Cardiac septum (tissue), 1 donor: ENCODE data around the gene DGAT2. TPM values are rescaled to one million over a fixed set of nuclear protein-coding genes. Genes with fewer than 3 reads are reported as not detected.

Experiments
- DNase-seq: peaks from one replicate; pipeline ENCODE4 v3.0.0-alpha.2; 2020; ENCODE audit warnings: low spot score
- intact Hi-C: fragments of 100-400 bp; cut with DNase I; formaldehyde crosslinking; loops from one replicate; pipeline ENCODE4 v1.14.0; 2022
- total RNA-seq: library from RNA; stranded (reverse); fragmentation: NEBNext Ultra II Directional; extraction: Animal tissue kit (Norgen Biotek cat#: 25700); gene quantifications from one replicate; pipeline ENCODE4 v1.2.1, GENCODE V29; 2021
- donor health status: DM: no; HTN: no; CAD: no.

Gene DGAT2
- total RNA-seq, 1 donor from 2014 or later: 10.3 TPM

DNA sequence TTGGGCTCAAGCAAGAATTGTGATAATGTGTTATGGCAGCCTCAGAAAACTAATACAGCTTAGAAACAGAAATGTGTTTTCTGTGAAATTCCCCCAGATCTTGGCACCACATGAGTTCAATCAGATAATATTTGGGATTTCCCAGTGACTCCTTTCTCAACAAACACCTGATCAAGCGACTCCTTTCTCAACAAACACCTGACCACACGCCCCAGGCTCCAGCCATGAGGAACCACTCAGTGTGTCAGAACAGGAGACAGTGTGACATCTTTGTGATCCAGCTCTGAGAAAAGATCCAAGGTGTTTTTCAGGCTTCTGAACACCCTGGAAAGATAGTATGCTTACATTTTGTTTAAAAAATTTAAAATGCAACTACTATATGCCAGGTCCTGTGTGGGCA, 44.5 kb downstream of the DGAT2 start:
- DNase-seq: no peak
- intact Hi-C loops: no loop called here

GRCh38 chr11:75813622-75814039, 45.1 kb downstream of the DGAT2 start:
- intact Hi-C loops: no loop called here
- DNase-seq: no peak

DNA sequence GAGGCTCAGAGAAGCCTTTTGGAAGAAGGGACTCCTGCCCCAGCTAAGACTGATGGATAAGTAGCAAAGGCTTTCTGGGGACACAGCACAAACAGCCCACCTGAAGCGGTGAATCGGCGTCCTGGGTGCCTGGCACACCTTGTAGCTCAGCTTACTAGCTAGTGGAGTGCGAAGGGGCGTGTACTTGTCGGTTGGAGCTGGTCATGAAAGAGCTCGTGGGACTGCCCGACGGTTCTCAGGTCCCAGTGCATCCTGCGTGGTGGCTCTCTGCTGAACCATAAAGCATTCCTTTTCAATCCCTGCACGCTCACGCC, 45.7 kb downstream of the DGAT2 start:
- intact Hi-C loops: no loop called here
- no peak for DNase-seq

- DNase-seq: peak; percentile 99
- intact Hi-C loops: no loop called here
Observed at GRCh38 chr11:75814677-75815344, 46.2 kb downstream of the DGAT2 start, which contains the start of gene UVRAG. TSS of gene UVRAG (plus strand) at chr11:75815210. CDS start at chr11:75815408, 198 bp downstream.

GRCh38 chr11:75815345-75816168, 47.0 kb downstream of the DGAT2 start:
- intact Hi-C loops: no loop called here

GRCh38 chr11:75816561-75817239, 48.1 kb downstream of the DGAT2 start:
- DNase-seq: no peak
- intact Hi-C loops: no loop called here

More at GRCh38 chr11:75815345-75816168, 47.0 kb downstream of the DGAT2 start:
- no peak for DNase-seq

DNA sequence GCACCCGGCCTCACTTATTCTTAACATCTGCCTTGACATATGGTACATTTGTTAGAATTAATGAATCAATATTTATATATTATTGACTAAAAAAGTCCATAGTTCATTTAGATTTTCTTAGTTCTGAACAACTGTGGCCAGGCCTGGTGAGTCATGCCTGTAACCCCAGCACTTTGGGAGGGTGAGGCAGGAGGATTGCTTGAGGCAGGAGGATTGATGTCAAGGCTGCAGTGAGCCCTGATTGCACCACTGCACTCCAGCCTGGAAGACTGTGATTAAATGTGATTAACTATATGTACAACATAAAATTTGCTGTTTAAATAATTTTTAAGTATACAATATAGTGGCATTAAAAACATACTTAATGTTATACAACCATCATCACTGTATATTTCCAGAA, 52.1 kb downstream of the DGAT2 start:
- intact Hi-C loops: no loop called here
- no peak for DNase-seq

DNA sequence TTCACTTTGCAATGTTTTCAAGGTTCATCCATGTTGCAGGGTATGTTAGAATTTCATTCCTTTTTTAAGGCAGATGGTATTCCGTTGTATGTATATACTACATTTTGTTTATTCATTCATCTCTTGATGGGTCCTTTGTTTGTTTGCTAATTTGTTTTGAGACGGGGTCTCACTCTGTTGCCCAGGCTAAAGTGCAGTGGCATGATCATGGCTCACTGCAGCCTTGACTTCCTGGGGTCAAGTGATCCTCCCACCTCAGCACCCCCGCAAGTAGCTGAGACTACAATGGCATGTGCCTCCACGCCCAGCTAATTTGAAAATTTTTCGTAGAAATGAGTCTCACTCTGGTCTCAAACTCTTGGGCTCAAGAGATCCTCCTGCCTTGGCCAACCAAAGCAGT, 52.6 kb downstream of the DGAT2 start:
- DNase-seq: no peak
- intact Hi-C loops: no loop called here

DNA sequence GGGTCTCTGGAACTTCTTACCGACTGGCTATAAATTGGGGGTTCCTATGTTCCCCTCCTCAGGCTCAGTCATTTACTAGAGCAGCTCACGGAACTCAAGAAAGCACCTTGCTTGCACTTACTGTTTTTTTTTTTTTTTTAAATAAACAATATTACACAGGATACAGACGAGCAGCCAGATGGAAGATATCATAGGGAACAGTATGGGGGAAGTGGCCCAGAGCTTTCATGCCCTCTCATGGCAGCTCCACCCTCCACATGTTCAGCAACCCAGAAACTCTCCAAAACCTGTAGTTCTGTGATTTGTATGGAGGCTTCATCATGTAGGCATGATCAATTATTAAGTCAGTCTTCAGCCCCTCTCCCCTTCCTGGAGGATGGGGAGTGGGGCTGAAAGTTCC, 54.0 kb downstream of the DGAT2 start:
- intact Hi-C loops: no loop called here
- no peak for DNase-seq

GRCh38 chr11:75823415-75823814, 54.8 kb downstream of the DGAT2 start:
- intact Hi-C loops: no loop called here
- DNase-seq: no peak

DNA sequence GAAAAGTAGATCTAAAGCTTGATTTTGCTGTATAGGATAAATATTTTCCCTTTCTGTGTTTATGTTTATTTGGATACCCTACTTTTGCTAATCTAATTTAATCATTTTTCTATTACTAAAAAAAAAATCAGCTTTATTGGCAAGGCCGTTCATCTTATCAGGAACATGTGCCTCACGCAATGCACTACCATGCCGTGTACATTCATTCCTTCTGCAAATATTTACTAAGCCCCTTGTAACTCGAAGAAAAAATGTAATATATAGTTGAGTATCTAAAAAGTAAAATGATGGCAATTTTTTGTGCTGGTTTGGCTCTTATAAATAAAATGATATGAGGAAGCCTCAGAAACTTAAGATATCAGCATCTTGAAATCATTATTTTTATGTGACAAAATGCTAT, 55.4 kb downstream of the DGAT2 start:
- no peak for DNase-seq
- intact Hi-C loops: no loop called here

GRCh38 chr11:75826461-75827230, 58.1 kb downstream of the DGAT2 start:
- intact Hi-C loops: no loop called here
- no peak for DNase-seq

DNA sequence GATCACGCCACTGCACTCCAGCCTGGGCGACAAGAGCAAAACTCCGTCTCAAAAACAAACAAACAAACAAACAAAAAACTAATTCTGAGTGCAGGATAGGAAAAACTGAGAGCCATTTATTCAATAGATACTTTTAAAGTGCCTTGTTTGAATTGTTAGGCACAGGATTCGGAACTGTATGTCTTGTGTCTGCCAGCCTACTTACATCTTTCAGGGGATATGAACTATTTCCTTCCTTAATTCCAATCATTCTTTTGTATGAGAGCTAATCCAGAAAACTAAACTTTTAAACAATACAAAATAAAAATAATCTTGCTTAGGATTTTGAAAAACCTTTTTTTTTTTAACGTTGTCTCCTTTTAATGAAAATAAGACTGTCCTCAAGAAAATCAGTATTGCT, 59.0 kb downstream of the DGAT2 start:
- no peak for DNase-seq
- intact Hi-C loops: no loop called here

GRCh38 chr11:75831915-75832502, 63.4 kb downstream of the DGAT2 start:
- intact Hi-C loops: no loop called here
- DNase-seq: no peak

DNA sequence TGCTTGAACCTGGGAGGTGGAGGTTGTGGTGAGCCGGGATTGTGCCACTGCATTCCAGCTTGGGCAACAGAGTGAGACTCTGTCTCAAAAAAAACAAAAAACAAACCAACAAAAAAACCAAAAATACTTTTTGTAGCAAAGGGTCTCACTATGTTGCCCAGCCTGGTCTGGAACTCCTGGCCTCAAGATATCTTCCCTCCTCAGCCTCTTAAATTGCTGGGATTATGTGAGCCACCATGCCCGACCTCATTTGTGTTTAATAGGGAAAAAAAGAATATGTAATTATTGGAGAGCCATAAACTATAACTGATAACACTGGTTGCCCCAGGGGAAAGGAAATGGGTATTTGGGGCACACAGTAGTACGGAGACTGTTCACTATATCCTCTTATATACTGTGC, 66.2 kb downstream of the DGAT2 start:
- no peak for DNase-seq
- intact Hi-C loops: no loop called here

DNA sequence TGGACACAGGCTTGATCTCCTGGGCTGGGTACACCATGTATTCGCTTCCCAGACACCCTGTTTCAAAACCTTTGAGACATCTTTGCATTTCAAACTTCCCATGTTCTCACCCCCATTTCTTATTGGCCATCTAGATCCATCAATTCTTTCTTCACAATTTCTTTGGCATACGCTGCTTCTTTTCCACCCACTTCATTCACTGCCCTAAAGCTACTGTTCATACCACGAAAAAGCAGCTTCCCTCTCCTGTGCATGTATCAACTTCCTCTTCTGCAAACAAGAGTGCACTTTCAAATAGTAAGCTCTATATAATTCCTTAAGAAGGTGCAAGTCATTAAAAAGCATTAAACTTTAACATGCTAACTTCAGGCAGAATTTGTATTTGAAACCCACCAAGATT, 67.8 kb downstream of the DGAT2 start:
- DNase-seq: no peak
- intact Hi-C loops: no loop called here

- no peak for DNase-seq
- intact Hi-C loops: no loop called here
Observed at GRCh38 chr11:75839851-75840250, 71.3 kb downstream of the DGAT2 start.

DNA sequence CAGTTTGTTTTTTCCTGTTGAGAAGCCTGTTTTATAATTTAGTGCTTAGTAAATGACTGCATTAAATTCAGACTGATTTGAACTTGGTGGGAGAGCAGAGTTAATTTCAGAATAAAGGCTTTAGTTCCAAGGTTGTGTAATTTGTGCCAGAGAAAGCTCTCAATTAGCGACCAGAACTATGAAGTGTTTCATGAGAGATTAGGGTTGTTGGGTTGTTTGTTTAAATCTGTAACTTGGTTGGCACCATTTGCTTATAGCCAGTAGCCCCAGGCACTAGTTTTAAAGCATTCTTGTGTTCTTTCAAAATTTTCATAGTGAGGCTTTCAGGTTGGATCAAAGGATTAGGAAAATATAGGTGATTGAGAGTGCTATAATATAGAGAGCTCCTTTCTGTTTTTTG, 71.9 kb downstream of the DGAT2 start:
- intact Hi-C loops: no loop called here

GRCh38 chr11:75841739-75842138, 73.2 kb downstream of the DGAT2 start:
- intact Hi-C loops: no loop called here
- no peak for DNase-seq

More for the DNA sequence above, 71.9 kb downstream of the DGAT2 start:
- DNase-seq: no peak

- DNase-seq: no peak
- intact Hi-C loops: no loop called here
Observed at GRCh38 chr11:75845324-75845723, 76.7 kb downstream of the DGAT2 start.
